ENCODE data around the gene WDR18. TPM values are rescaled to one million over a fixed set of nuclear protein-coding genes. Genes with fewer than 3 reads are reported as not detected.
A peak's percentile ranks its signal among the peaks of the same experiment; 100 is the strongest.

WDR18 gene
- polyA plus RNA-seq, 1 of the 3 experiments (the other 2 are of a cell fraction), result 47.9 TPM

DNA sequence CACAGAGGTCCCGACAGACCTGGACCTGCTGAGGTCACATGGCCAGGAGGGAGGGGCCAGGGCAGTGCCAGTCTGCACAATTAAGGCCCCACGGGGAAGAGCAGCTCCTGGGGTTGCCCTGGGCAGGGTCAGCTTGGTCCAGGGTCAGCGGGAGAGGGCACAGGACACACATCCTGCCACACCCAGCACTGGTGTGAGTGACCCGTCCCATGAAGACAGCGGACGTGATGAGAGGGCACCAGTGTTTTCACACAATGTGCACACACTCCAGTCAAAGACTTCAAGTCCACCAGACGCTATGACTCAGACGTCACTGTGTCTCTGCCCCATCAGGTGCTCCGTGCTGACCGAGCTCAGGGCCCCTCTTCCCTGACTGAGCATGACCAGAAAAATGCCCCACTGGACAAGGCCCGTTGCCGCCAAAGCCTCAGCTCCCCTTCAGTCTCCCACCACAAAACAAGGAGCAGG, 32.5 kb downstream of the WDR18 start:
- H3K36me3 ChIP-seq (replicated peaks in 1 of 2; ENCODE audit: control insufficient read depth in 1 of 2, insufficient read depth in 2 of 2, low read length in 1 of 2), result peaks cover 0 to 26% of the 10 kb centered on the region in 2 experiments
- no peaks in the 10 kb centered on the region for H3K9me3 ChIP-seq
- H3K79me2 ChIP-seq (ENCODE audit: insufficient read depth), result peaks cover 74% of the 10 kb centered on the region
- 58% methylated on average over 6 of the region's 12 CpGs for WGBS (ENCODE audit: low lambda C conversion rate)
- peak overlapping the region; percentile 97; the same call in 1 of the 2 replicates for H3K4me2 ChIP-seq
- no peak overlapping the region for H3K27ac ChIP-seq (ENCODE audit: low read depth in 2 of 2, low read length in 1 of 2)
- no peaks in the 10 kb centered on the region for H3K27me3 ChIP-seq (ENCODE audit: insufficient read depth)
- no peak overlapping the region for H2AFZ ChIP-seq (ENCODE audit: low read depth)
- no peak for TF ChIP-seq ELF1 (IDR thresholded peaks at IDR 0.05)
- TF ChIP-seq, protein P1, sequence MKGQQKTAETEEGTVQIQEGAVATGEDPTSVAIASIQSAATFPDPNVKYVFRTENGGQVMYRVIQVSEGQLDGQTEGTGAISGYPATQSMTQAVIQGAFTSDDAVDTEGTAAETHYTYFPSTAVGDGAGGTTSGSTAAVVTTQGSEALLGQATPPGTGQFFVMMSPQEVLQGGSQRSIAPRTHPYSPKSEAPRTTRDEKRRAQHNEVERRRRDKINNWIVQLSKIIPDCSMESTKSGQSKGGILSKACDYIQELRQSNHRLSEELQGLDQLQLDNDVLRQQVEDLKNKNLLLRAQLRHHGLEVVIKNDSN (IDR thresholded peaks at IDR 0.05; ENCODE audit: borderline replicate concordance, low read depth), result peak; percentile 42; the same call in 1 of the 2 replicates
- POLR2A ChIA-PET, result no interaction called here
- H3F3A ChIP-seq (replicated peaks; ENCODE audit: insufficient read depth), result peaks cover 2% of the 10 kb centered on the region
- no peak overlapping the region for H3K4me3 ChIP-seq (ENCODE audit: low read depth in 2 of 2, low read length in 1 of 2)
- no peak for DNase-seq
- H3K9me2 ChIP-seq, result no peaks in the 10 kb centered on the region
- no peak overlapping the region for H3K9ac ChIP-seq
- peaks cover 13 to 26% of the 10 kb centered on the region in 2 experiments; a peak in 1 of 4 replicates for H3K4me1 ChIP-seq (ENCODE audit: control insufficient read depth in 1 of 2, insufficient read depth in 2 of 2, low read depth in 1 of 2, low read length in 1 of 2)
- peaks cover 71% of the 10 kb centered on the region for H4K20me1 ChIP-seq (ENCODE audit: insufficient read depth)
- CTCF ChIA-PET, result interaction anchor here (1.6 kb wide), 1 partner anchor 153 kb away, joined by 5 read pairs; no protein-coding TSS in a partner anchor

DNA sequence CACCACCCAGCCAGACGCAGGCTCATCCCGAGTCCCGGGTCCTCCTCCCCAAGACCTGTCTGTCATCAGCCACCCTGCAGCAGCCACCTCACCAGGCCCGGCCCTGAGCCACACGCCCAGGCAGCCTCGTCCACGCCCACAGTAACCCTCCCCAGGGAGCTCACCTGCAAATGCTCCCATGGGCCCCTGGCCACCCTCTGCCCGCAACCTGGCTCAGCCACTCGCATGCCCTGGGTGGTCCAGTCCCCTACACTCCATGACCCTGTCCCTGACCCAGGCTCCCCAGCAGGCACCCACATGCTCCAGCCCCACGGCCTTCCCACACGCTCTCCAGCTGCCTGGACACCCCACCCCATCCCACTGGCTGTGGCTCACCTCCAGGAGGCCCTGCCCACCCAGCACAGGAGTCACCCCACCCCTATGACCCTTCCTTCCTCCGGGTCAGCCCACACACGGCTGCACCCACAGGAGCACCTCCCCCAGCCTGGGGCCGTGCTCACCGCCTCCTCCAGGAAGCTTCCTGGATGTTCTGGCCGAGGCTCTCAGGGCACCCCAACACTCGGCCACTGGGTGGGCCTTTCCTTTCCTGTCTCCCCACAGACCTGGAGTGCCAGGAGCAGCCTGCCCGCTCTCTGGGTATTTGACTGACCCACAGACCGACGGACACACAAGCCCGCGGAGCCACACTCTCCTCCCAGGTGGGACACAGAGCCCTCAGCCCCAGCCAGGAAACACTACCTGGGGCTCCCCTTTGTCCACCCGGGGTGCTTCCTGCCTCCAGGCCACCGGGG, 33.2 kb downstream of the WDR18 start:
- Histone ChIP-seq H3K36me3 (replicated peaks in 1 of 2; ENCODE audit: control insufficient read depth in 1 of 2, insufficient read depth in 2 of 2, low read length in 1 of 2) (peaks cover 0 to 20% of the 10 kb centered on the region in 2 experiments), H3K27me3 (ENCODE audit: insufficient read depth) (no peaks in the 10 kb centered on the region), H3K9me3 (no peaks in the 10 kb centered on the region), H3K4me3 (ENCODE audit: low read depth in 2 of 2, low read length in 1 of 2) (no peak overlapping the region), H3K4me1 (ENCODE audit: control insufficient read depth in 1 of 2, insufficient read depth in 2 of 2, low read depth in 1 of 2, low read length in 1 of 2) (peaks cover 13 to 26% of the 10 kb centered on the region in 2 experiments; a peak in 1 of 4 replicates), H2AFZ (ENCODE audit: low read depth) (no peak overlapping the region), H3K9me2 (no peaks in the 10 kb centered on the region), H3K9ac (no peak overlapping the region), H3K4me2 (peak overlapping the region; percentile 97; the same call in 1 of the 2 replicates), H4K20me1 (ENCODE audit: insufficient read depth) (peaks cover 71% of the 10 kb centered on the region), H3K27ac (ENCODE audit: low read depth in 2 of 2, low read length in 1 of 2) (no peak overlapping the region), H3K79me2 (ENCODE audit: insufficient read depth) (peaks cover 74% of the 10 kb centered on the region), H3F3A (replicated peaks; ENCODE audit: insufficient read depth) (peaks cover 8% of the 10 kb centered on the region)
- WGBS (ENCODE audit: low lambda C conversion rate), result 83% methylated on average over 14 of the region's 24 CpGs
- DNase-seq, result no peak
- POLR2A ChIA-PET, result no interaction called here
- TF ChIP-seq RXRA (IDR thresholded peaks at IDR 0.05; ENCODE audit: borderline replicate concordance, low read depth) (no peak), GABPA (IDR thresholded peaks at IDR 0.05; ENCODE audit: low read depth) (no peak), POLR2AphosphoS5 (IDR thresholded peaks at IDR 0.05; ENCODE audit: low read depth, low read length) (no peak), MXI1 (IDR thresholded peaks at IDR 0.05; ENCODE audit: low read depth, low read length) (no peak)
- TF ChIP-seq, protein P2, sequence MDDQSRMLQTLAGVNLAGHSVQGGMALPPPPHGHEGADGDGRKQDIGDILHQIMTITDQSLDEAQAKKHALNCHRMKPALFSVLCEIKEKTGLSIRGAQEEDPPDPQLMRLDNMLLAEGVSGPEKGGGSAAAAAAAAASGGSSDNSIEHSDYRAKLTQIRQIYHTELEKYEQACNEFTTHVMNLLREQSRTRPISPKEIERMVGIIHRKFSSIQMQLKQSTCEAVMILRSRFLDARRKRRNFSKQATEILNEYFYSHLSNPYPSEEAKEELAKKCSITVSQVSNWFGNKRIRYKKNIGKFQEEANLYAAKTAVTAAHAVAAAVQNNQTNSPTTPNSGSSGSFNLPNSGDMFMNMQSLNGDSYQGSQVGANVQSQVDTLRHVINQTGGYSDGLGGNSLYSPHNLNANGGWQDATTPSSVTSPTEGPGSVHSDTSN (IDR thresholded peaks at IDR 0.05), result no peak
- CTCF ChIA-PET, result interaction anchor here (1.6 kb wide), 1 partner anchor 154 kb away, joined by 5 read pairs; no protein-coding TSS in a partner anchor

DNA sequence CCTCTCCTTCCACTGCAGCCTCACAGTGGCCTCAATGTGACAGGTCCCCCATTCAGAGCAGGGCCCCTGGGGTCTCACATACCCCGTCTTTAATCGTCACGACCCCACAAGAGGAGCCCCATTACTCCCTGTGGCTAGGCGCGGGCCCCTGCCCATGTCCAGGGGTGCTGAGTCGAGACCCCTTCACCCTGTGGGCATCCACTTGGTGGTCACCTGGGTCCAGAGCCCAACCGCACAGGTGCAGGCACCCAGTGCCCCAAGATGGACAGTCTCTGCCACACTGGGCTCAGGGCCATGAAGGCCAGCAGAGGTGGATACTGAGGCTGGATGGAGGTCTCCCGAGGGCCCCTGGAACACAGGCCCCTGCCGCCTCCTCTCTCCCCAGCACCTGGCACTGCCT, 33.8 kb downstream of the WDR18 start:
- Histone ChIP-seq H2AFZ (ENCODE audit: low read depth) (no peak overlapping the region), H3K4me2 (peak overlapping the region; percentile 97; the same call in 1 of the 2 replicates), H3K27ac (ENCODE audit: low read depth in 2 of 2, low read length in 1 of 2) (no peak overlapping the region), H3K4me1 (ENCODE audit: control insufficient read depth in 1 of 2, insufficient read depth in 2 of 2, low read depth in 1 of 2, low read length in 1 of 2) (peaks cover 13 to 26% of the 10 kb centered on the region in 2 experiments; a peak in 1 of 4 replicates), H3K27me3 (ENCODE audit: insufficient read depth) (no peaks in the 10 kb centered on the region), H4K20me1 (ENCODE audit: insufficient read depth) (peaks cover 70% of the 10 kb centered on the region), H3K9ac (no peak overlapping the region), H3K79me2 (ENCODE audit: insufficient read depth) (peaks cover 74% of the 10 kb centered on the region), H3K4me3 (ENCODE audit: low read depth in 2 of 2, low read length in 1 of 2) (no peak overlapping the region), H3K36me3 (replicated peaks in 1 of 2; ENCODE audit: control insufficient read depth in 1 of 2, insufficient read depth in 2 of 2, low read length in 1 of 2) (peaks cover 0 to 17% of the 10 kb centered on the region in 2 experiments), H3K9me3 (no peaks in the 10 kb centered on the region), H3K9me2 (no peaks in the 10 kb centered on the region), H3F3A (replicated peaks; ENCODE audit: insufficient read depth) (peaks cover 14% of the 10 kb centered on the region)
- POLR2A ChIA-PET, result no interaction called here
- CTCF ChIA-PET, result interaction anchor here (2.2 kb wide), 1 partner anchor 64 kb away, joined by 7 read pairs; no protein-coding TSS in a partner anchor
- DNase-seq, result no peak
- no peak for TF ChIP-seq NFIC (IDR thresholded peaks at IDR 0.05; ENCODE audit: borderline replicate concordance)
- no peak for TF ChIP-seq RCOR1 (IDR thresholded peaks at IDR 0.05; ENCODE audit: low read length)
- TF ChIP-seq, protein P3, sequence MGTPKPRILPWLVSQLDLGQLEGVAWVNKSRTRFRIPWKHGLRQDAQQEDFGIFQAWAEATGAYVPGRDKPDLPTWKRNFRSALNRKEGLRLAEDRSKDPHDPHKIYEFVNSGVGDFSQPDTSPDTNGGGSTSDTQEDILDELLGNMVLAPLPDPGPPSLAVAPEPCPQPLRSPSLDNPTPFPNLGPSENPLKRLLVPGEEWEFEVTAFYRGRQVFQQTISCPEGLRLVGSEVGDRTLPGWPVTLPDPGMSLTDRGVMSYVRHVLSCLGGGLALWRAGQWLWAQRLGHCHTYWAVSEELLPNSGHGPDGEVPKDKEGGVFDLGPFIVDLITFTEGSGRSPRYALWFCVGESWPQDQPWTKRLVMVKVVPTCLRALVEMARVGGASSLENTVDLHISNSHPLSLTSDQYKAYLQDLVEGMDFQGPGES (IDR thresholded peaks at IDR 0.05; ENCODE audit: low read depth, low read length), result no peak
- TF ChIP-seq GATA2 (CRISPR knock-in tag; IDR thresholded peaks at IDR 0.05), result no peak
- TF ChIP-seq TAF1 (IDR thresholded peaks at IDR 0.05; ENCODE audit: borderline replicate concordance, low read depth, low read length), result no peak
- no CpG with 5 or more reads among the region's 9 CpGs for WGBS (ENCODE audit: low lambda C conversion rate)

Data from SK-N-SH (cell line).